DMS153 treated with DMSO at 0.1 percent for 48 hours (cell line): ENCODE results near the gene MACO1.
"Not testable (repeated sequence)": the region's sequence is repeated elsewhere in the genome, so short reads cannot be mapped to it uniquely, and the experiment has no call there.

Experiments used
- DNase-seq: peaks from one replicate; lab custom pipeline; 2025; ENCODE audit not compliant: unreplicated experiment; lab: John Stamatoyannopoulos, UW

MACO1 gene, protein sequence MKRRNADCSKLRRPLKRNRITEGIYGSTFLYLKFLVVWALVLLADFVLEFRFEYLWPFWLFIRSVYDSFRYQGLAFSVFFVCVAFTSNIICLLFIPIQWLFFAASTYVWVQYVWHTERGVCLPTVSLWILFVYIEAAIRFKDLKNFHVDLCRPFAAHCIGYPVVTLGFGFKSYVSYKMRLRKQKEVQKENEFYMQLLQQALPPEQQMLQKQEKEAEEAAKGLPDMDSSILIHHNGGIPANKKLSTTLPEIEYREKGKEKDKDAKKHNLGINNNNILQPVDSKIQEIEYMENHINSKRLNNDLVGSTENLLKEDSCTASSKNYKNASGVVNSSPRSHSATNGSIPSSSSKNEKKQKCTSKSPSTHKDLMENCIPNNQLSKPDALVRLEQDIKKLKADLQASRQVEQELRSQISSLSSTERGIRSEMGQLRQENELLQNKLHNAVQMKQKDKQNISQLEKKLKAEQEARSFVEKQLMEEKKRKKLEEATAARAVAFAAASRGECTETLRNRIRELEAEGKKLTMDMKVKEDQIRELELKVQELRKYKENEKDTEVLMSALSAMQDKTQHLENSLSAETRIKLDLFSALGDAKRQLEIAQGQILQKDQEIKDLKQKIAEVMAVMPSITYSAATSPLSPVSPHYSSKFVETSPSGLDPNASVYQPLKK

DNA sequence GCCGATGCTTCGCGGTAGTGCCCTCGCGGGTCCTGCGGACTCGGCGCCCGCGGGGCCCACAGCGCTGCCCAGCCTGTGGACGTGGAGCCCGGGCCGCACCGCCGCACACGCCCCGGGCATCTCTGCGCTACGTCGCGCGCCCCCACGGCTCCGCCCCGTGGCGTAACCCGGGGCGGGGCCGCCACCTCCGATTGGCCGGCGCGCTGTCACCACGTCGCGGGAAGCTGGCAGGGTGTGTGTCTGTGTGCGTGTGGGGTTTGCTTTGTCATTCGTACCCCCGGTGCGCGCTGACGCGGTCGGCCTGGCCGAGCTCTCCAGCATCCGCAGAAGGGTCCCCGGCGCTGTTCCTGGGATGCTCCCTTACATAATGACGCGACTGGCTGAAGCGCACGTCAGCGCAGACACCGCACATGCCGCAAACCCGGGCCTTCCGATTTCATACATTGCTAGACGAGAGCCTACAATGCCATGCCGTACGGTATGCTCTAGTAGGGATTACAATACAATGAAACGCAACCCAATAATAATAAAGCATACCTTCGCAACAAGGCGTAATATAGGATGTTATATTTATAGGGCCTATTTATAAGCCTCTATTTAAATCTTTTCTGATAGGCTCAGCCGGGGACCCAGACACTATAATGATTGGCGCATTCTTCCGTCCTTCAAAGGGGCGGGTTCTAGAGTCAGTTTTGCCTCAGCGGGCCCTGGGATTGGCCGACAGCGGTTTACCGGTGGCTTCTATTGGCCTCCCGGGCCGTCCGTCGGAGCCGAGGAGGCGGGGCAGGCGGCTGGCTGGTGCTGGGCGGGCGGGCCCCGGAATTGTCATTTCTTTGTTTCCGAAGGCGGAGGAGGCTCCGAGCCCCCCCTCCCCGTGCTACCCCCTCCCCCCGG, at the start of gene MACO1:
Gene MACO1 (plus strand): TSS at position 825 of the 894 bp plus-strand sequence. CDS start 202 bp downstream, outside the sequence.
- DNase-seq, result peak; percentile 100

- not testable (repeated sequence) for DNase-seq
Measured at GRCh38 chr1:25382543-25382942, 48.2 kb upstream of the MACO1 start.

GRCh38 chr1:25383090-25383489, 47.6 kb upstream of the MACO1 start:
- DNase-seq, result not testable (repeated sequence)

GRCh38 chr1:25383875-25384274, 46.8 kb upstream of the MACO1 start:
- DNase-seq, result not testable (repeated sequence)

DNA sequence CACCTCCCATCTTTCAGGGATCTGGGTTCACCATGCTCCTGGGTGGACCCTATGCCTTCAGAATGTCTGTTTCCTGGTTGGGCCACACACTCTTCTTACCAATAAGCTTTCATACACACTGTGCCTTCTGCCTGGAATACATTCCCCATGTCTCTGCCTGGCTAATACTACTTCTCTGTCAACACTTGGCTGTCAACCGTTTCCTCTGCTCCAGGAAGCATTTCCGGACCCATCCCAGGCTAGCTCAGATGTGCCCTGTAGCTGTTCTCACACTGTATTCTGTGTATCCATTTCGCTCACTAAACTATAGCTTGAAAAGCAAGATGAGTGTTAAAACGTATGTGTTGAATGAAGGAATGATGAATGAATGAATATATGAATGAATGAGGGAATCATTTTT, 43.6 kb upstream of the MACO1 start:
- DNase-seq, result not testable (repeated sequence)

GRCh38 chr1:25388691-25389090, 42.0 kb upstream of the MACO1 start:
- DNase-seq, result not testable (repeated sequence)

DNA sequence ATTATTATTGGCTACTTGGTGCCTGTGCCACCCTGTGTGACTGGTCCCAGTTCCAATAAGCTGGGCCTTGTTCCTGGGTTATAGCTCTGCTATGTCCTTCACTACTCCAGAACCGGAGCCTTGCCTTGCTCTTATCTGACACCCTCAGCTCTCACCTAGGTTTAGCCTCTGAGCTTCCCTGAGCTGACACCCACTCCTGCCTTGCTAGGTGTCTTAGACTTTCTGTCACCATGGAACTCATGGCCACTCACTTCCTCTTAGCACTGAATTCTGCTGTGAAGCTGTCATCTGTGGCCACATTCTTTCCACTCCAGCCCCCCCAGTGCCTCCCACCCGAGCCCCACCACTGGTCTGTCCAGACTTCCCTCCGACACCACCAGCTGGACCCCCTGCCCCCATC, 41.0 kb upstream of the MACO1 start:
- not testable (repeated sequence) for DNase-seq

DNA sequence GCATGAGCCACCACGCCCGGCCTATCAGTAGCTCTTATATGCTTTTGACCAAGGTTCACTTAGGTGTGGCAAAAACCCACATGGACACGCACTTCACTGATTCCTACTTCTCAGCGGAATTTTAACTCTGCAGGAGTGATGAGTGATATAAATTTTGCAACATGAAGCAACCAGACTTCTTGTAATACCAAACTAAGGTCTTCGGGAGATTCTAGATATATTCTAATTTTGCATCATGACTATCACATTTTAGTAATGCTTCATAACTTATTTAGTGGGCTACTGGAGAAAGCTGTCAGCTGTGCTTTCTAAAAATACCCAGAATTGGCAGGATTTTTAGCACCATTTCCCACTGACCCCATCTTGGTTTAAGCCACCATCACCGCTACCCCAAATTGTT, 37.9 kb upstream of the MACO1 start:
- no peak for DNase-seq

DNA sequence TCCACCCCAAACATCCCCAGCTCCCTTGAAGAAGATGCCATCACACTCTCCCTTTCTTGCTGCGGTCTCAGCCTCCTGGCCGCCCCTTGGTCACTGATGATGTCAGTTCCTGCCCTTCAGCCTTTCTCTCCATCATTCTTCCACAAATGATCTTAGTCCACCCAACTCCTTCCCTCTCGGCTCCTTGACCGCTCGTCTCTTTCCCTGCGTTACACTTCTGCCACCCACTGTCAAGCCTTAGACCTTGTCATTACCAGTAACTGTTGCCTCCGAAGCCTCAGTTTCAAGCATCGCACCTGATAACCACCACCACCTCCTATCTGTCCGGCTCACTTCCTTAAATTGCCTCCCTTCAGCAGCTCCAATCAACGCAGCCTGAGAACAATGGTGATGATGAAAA, 33.1 kb upstream of the MACO1 start:
- DNase-seq, result not testable (repeated sequence)

DNA sequence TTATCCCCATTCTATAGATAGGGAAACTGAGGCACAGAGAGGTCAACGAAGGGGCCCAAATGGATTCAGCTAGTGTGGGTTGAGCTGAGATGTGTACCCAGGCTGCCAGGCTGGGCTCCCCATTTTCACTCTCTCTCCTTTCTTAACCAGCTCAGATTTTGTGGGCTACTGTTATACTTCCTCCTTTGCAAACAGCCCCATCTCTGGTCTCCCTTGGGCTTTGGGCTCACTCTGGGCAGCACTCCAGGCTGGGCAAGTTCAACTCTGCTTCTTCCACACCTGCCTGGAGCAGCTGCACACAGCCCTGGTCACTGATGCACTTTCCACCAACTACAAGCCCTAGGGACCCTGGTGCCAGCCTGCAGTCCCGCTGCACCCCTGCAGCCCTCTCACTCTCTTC, 32.6 kb upstream of the MACO1 start:
- DNase-seq, result not testable (repeated sequence)

DNA sequence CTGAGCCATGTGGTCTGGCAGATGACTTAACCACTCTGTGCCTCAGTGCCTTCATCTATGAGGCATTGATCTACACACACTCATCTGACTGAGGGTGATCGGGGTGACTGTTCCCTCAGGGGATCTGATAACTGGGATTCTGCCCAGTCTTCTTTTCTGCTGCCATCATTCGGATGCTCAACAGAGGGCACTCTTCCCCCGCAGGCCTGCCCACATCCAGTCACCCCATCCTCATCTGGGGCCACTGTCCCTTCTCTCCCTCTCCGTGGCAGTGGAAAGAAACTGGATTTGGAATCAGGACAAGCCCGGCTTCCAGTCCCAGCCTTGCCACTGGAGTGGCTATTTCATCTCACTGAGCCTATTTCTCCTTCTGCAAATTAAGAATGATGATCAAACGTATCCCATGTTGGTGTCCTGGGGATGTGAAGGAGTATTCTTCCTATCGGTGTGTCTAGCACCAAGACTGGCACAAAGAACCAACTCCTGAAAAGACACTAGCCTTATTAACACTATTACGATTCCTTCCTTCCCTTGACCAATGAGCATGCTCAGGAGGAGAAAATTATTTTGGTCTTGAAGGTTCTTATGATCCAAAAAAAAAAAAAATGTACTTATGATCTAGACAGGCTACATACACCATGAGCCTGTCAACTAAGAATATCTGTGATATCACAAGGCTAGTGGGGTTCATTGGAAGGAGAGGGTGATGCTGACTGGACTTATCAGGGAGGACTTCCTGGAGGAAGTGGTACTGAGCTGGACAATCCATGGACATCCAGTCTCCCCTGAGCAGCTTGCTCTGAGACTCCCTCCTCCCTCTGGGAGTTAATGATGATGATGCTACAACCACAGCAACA, 27.5 kb upstream of the MACO1 start:
- not testable (repeated sequence) for DNase-seq

DNA sequence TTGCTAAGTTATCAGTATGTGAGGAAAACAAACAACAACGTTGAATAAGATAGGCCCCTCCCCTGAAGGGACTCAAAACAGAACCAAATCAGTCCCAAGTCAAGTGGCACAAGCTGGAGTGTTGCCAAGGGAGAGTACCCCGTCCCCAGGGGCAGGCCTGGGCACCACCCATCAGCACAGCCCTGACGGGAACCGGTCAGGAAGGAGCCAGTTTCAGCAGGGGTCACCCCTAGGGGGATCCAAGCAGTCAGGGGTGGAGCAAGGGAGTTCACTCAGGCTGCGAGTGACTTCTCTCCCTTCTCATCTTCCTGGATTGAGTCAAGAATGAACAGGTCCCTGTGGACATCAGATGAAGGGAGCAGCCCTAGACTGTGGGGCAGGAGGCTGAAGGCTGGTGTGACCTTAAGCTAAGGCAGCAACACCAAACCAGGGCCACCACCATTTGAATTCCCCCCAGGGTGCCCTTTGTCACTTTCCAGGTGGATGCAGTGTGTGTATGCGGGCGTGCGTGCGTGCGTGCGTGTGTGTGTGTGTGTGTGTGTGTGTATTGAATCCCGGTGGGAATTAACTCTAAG, 24.9 kb upstream of the MACO1 start:
- not testable (repeated sequence) for DNase-seq

DNA sequence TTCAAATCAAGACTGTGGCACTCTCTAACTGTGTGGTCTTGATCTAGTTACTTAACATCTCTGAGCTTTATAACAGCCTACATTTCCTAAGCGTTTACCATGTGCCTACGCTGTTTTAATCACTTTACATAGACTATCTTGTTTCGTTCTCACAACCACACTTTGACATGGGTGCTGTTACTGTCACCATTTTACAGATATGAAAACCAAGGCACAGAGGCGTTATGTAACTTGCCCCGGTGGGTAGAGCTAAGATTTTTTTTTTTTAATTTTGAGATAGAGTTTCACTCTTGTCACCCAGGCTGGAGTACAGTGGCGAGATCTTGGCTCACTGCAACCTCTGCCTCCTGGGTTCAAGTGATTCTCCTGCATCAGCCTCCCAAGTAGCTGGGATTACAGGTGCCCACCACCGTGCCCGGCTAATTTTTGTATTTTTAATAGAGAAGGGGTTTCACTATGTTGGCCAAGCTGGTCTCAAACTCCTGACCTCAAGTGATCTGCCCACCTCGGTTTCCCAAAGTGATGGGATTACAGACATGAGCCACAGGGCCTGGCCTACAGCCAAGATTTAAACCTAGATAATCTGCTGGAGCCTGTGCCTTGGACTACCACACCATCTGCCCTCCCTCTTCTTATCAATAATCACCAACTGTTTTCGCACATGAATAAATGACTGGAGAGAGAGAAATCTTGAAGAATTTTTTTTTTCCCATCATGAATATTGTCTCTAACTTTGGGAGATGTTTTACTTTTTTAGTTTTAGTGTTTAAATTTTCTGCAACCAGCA, 20.9 kb upstream of the MACO1 start:
- not testable (repeated sequence) for DNase-seq

- DNase-seq, result not testable (repeated sequence)
Measured at GRCh38 chr1:25412872-25413623, 17.6 kb upstream of the MACO1 start.

- DNase-seq, result not testable (repeated sequence)
Measured at GRCh38 chr1:25414157-25414556, 16.5 kb upstream of the MACO1 start.

DNA sequence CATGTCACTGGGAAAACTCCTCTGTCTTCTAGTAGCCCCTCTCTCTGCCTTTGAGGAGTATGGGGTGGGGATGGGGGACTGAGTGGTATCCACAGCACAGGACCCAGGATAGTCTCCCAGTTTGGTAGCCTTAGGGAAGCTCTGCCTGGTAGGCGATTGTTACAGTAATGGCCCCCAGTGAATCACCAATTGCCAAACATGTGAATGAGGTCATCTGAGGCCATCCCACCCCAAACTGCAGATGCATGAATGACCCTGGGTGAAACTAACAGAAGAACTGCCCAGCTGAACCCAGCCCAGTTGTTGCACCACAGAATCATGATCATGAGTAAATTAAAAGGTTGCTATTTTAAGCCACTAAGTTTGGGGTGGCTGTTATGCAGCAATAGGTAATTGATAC, 16.1 kb upstream of the MACO1 start:
- DNase-seq, result not testable (repeated sequence)

DNA sequence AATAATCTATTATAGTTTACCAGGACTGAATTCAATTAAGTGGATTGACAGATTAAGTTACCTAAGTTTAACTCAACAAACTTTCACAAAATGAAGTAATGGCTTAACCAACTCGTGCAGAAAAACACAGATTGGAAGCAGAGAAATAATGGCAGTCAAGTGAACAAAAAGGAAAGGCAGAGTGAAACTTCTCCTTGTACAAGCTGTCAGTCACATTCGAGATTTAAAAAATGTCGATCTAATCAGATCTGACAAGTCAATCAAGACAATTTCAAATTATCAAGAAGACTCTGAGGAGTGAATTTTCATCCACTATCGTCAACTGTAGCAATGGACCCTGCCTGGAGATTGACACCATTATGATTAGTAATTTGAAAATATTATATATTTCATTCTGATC, 13.4 kb upstream of the MACO1 start:
- not testable (repeated sequence) for DNase-seq

- DNase-seq, result not testable (repeated sequence)
Measured at GRCh38 chr1:25419339-25419738, 11.4 kb upstream of the MACO1 start.
